HG02642 (cell line): ENCODE measurements around the gene LPAR3.

Source experiments
- ATAC-seq: cut with Tn5 transposase; IDR thresholded peaks from one replicate; pipeline ENCODE4 v1.9.1; 2021; ENCODE audit warnings: mild to moderate bottlenecking; ENCODE audit not compliant: unreplicated experiment, poor library complexity

The LPAR3 gene

DNA sequence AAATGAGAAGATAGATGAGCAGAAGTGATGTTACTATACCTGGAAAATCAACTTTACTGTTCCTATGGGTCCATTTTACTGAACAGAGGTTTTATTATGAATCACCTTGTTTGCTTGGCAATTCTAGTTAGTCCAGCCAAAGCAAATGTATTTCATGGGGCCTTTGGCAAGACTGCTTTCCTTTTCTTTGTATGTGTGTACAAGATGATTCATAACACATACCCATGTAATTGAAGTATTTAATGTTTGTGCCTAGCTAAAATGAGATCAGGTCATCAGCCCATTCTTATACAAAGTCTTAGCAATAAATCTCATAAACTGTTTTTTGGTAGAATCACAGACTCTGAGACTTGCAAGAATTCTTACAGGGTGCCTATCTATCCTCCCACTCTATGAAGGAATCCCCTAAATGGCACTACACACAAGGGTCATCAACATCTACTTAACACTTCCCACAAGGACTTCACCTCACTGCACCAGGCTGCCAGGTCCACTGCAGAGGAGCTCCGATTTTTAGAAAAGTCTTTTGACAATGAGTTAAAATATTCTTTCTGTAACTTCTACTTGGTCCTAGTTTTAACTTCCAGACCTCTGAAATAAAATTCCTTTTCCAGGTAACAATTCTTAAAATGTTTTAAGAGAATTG, 58.5 kb downstream of the LPAR3 start:
- ATAC-seq = no peak

DNA sequence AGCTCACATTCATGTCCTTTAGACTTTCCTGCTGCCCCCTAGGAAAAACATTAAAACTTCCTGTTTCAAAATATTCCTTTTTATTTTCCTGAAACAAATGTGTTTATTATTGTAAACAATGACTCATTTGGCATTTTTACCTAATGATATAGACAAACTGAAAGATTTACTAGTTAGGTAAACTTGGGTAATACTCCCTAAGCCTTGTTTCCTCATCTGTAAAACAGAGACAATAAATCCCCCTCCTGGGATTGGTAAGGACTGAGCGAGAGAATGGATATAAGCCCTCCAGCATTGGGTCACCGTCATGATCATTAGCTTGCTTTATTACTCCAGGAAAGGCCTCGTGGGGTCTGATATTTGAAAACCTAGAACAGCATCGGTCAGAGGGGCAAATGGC, 59.8 kb downstream of the LPAR3 start:
- ATAC-seq = no peak

DNA sequence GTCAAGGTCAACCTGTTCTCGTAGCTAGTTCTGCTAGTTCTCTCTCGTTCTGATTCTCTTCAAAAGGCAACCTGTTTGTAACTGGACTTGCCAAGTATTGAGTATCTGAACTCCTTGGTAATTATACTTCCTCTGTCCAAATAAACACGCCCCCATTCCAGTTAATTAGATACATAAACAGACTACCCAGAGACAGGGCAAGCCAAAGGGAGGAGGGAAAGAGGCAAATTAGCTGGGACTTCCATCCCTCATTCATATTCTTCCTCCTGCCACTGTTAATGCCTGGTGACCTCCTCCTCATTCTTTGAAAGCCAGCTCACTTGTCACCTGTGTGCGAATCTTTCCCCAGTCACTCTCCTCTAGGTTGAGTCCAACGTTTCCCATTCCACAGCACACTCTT, 62.9 kb downstream of the LPAR3 start:
- no peak for ATAC-seq

DNA sequence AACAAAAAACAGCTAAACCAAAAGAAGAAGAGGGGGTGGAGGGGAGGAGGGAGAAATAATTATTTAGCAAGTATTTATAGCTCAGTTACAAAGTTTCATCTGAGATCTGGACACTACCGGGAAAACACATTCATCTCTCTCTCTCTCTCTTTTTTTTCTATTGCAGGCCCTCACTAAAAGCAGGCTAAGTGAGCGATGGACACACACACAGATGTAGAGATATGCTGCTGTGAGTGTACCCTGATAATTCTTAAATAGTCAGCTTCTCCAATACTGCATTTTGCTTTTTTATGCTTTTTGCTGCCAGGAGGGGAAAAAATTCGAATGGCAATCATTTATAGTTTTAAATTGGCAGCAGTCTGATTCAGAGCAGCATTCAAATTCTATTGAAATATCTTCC, 65.0 kb downstream of the LPAR3 start:
- no peak for ATAC-seq

DNA sequence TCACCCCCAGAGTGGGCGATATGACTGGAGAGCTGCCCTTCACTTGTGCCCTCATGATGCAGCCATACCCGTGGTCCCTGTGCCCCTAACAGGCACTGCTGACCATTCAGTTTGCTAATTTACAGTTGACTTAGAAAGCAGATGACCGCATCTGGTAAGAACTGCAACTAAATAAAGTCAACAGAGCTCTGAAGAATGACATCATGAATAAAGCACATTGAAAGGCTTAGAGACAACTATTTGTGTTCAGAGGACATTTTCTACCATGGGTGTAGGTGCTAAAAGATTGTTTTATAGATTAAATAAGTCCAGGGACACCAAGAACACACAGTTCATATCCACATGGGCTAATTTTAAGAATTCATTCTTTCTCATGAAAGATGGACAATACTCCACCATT, 65.5 kb downstream of the LPAR3 start:
- ATAC-seq = no peak

DNA sequence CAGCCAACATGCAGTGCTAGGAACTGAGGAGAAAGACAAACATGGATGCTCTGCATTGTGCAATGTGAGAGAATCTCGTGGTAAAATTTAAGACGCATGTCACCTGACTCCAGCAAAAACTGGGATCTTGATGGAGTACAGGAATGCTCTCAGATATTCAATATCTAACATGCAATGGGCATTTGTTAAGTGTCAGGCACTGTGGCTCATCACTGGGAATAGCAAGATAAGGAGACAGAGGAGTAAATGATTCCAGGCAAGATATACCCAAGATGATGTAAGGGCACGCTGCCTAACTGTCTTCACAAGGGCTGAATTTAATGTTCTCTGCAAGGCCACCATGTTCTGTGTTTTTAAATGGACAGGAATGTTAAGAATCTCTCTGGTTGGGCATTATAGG, 67.8 kb downstream of the LPAR3 start:
- ATAC-seq = no peak

DNA sequence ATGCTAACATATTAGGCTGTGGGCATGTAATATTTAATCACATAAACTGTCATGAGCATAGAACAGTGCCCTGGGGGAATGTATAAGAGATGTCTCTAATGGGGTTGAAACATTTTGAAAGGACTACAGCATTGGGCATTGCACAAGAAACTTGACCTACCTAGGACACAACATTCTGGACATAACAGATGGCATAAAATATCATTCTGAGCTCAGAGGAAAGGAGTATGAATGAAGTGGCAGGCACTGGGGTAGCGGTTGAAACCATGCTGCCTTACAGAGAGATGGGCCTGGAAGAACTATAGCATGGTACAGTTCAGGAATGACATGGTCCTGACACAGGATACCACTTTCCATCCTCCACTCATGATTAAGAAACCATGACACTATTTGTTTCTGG, 69.0 kb downstream of the LPAR3 start:
- no peak for ATAC-seq

DNA sequence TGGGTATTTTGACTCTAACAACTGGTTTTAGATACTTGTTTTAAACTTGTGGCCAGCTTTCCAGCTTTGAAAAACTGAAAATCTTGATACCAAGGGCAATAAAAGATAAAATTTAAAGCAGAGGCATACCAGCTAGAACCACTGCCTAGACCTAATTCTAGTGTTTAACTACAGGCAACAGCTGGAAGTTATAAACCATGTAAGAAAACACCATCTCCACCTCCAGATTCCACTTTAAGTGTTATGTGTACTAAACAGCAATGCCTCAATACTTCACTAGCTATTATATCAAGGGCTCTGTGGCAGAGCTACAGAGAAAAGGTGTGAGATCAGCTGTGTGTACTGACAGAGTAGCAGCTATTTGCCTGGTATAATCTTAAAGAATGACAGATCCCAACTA, 69.5 kb downstream of the LPAR3 start:
- no peak for ATAC-seq

DNA sequence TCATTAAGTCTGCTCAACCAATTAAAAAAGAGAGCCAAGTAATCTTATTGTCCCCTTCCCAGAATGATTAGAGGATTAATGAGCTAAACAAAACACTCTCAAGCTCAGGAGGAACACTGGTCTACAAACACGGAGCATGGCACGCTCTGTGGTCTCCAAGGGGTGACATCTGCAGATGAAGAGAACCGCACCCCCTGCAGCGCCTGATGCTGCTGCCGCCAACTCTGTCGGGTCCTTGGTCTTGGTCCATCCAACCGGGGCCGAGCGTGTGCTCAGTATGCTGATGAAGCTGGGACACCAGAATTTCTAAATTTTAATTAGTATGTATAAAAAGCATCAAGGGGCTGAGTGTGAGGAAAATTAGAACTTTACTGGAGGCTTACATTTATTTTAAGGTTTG, 82.7 kb downstream of the LPAR3 start:
- no peak for ATAC-seq

DNA sequence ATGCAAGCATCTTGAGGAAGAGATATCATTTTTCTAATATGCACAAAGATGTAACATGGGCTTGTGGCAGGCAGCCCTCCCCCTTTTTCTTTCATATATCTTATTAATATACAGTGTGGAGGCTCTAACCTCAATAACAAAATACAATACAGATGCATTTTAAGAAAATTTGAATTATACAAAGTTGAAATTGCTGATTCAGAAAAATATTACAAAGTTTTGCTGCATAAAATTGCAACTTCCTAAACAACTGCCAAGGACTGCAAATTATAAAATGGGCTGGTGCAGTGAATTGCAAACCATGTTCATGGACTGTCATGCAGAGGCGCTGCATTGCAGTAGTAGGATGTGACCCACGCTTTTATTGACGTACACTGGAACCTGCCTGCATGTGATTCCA, 84.0 kb downstream of the LPAR3 start:
- no peak for ATAC-seq

DNA sequence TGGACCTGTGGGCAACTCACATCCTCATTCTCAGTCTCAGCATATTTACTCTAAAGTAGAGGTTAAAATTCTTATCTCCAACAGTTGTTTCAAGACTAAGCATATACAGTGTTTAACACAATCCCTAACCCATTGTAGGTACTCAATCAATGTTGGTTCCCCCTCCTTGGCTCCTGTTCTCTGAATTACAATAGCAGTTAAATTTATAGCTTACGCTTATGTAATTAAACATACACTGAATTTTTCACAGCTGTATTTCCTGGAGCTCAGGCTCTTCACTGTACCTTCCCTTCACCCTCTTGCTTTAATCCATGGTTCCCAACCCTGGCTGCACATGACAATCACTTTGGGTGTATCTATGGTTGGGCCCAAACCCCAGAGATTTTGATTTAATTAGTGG, 89.4 kb downstream of the LPAR3 start:
- no peak for ATAC-seq

DNA sequence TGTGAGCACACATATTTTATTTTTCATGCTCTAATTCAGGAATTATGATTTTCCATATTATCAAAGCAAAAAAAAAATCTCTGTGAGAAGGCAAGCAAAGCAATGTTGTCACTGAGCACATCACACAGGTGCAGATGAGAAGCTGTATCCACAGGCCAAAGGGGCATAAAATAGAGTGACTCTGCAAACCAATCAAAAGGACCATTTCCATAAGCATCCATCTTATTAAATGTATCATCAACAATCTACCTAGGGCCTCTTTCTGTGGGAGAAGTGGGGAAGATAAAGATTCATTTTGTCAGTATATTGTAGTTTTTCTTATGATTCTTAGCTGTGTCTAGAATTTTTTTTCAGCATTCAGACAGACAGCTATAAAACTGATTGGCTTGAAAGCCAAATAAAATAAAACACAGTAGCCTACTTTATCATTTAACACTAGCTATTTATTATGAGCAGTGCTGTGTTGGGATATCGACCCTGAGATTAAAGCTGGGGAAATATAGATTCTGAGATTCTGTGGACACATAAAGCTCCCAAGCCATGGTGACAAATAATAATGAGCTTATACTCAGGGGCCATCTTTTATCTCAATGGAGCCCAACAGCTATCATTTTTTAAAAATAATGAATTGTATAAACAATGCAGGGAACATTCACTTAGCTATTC, 90.3 kb downstream of the LPAR3 start:
- ATAC-seq = no peak

DNA sequence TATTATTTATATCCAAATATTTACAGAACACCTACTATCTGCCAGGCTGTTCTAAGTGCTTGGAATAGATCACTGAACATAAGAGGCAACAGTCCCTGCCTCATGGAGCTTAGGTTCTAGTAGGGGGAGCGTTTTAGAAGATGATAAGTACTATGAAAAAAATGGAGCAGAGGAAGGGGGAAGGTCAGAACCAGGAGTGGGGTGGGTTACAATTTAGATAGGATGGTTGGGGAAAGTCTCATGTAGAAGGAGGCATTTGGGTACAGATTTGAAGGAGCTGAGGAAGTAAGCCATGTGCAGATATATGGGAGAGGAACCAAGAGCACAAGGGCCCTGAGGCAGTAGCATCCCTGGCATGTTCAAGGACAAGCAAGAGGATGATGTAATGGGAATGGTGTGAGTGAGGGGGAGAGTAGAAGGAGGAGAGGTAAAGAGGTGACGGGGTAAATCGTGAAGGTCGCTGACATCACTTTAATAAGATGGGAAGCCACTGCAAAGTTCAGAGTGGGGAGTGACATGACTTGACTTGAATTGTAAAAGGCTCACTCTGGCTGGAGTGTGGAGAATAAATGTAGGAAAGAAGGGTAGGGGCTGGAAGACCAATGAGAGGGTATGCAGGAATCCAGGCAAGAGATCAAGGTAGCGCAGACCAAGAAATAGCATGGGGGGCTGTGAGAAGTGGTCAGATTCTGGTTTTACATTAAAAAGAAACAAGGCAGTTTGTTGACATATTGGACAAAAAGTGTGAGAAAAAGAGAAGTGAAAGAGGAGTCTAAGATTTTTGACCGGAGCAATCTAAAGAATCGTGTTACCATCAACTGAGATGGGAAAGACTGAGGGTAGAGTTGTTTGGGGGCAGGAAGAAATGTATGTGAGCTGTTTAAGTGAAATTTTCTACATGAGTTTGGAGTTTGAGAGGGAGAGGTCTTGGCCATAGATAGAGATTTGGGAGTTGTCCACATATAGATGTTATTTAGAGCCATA, 92.6 kb downstream of the LPAR3 start:
- ATAC-seq = no peak

DNA sequence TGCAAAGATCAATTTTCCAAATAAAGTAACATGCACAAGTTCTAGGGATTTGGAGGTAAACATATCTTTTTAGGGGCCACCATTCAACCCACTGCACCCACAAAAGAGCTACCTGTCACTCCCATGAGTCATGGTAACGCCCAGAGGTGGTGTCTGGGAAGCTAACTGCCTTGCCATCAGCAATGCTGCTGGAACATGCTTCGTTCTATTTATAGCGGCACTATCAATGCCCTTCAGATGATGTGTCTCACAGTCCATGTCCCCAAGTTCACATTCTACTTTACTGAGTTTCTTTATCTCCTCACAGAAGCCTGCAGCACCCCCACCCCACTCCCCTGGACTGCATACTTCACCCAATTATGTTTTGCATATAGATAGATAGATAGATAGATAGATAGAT, 95.4 kb downstream of the LPAR3 start:
- no peak for ATAC-seq

DNA sequence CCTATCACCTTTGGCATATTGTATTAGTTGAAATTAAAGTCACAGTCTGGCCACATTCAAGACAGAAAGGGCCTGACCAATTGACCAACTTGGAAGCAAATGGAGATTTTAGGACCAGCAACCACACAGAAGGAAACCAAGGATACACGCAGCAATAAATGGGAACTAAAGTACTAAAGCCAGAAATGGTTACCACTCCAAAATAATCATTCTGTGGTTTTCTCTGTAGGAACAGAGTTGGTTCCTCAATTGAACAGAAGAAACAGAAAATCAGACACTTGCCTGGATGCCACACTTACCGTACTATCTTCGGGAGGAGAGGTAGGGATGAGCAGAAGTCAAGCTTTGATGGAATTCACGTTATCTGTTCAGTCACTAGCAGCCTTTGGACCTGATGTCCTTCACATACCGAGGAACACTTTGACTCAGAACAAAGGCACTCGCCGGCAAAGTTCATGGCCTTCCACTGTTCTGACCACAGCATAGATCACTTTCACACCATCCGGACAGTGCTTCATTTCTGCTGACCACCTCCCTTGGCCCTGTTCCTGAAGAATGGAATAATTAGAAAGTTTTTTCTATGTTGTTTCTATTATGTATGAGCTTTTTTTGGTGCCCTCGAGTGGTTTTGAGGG, 96.9 kb downstream of the LPAR3 start:
- no peak for ATAC-seq

DNA sequence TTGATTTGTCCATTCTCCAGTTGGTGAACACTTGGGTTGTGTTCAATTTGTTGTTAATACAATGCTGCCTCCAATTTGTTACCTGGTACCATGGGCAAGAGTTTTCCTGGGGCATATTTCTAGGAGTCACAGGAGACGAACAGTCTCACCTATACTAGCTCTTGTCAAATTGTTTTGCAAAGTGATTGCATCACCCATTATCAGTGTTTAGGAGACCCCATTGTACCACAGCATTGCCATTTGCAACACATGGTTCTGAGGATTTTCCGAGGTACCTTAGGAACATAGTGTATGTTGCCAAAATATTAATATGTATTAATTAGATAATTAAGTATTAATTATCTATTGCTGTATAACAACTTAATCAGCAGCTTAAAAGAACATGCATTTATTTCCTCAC, 97.8 kb downstream of the LPAR3 start:
- ATAC-seq = no peak

DNA sequence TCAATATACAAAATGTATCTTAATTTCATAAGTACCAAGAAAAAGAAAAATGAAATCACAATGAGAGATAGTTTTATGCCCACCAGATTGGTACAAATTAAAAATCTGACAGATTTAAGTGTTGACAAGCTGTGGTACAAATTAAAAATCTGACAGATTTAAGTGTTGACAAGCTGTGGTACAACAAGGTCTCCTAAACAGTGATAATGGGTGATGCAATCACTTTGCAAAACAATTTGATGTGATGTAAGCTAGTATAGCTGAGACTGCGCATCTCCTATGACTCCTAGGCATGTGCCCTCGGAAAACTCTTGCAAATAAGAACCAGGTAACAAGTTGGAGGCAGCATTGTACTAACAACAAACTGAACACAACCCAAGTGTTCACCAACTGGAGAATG, 100.6 kb downstream of the LPAR3 start:
- ATAC-seq = no peak

DNA sequence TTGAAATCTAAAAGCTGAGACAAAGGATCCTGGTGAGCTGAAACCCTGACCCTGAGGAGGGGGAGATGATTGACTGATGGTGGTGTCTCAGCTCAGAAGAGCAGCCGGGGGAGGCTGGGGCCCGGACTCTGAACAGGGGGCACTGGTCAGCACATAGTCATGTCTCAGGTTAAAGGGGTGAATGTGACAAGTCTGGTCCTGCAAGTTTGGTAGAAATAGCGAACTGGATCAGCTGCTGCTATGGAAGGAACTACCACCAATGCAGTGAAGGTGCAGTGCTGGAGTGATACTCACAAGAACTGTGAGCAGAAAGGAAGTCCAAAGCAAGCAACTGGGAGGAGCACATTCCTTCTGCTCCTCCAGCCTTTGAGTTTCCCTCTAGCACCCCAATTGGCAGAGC, 104.0 kb downstream of the LPAR3 start:
- ATAC-seq = no peak

DNA sequence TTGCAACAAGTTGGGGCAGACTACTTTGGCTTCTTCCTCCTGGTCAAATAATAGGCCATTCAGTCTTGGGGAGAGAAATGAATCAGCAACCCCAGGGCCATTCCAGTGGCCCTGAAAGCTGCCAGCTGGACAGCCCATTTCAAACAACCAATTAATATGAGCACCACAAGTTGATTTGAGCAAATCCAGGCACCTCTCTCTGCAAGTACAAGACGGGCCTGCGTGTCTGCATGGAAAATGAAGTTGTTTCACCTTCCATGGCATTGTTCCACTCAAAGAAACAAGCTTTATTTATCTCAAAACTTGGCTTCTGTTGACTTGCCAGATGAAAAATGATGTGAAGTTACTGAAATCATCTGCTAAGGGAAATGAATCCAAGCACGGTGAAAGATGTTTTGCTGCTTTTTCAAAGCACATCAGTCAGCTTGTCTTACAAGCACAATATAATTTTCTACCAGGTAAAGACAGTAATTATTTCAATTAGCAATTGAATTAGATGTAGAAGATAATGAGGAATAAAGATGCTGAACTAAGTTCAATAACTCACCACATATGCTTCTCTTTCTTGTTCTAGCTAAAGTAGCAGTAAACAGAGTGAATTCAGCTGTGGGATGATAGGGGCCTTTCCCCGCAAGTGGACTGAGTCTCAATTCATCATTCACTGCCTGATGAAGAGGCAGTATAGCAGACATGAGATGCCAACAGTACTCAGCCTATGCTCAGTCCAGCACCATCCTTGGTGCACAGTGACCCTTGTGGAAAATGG, 107.6 kb downstream of the LPAR3 start:
- ATAC-seq = no peak

DNA sequence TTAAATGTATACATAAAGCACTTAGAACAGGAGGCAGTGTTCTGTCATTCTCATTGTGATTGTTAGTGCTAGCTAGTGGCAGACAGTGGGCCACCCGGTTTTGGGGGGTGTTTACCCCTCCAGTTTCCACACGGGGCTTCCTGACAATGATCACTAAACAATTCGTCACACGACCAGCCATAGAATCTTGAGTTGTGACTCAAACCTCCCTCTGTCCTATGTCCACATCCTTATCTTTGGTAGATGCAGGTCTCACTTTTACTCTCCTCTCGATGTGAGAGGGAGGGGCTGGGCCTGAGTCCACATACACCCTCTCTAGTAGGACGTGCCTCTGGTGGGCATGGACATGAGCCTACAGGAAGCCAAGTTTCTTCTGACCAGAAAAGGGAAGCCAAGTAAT, 110.1 kb downstream of the LPAR3 start:
- ATAC-seq = no peak
